Measurements from ENCODE around the gene HRC.

DNA sequence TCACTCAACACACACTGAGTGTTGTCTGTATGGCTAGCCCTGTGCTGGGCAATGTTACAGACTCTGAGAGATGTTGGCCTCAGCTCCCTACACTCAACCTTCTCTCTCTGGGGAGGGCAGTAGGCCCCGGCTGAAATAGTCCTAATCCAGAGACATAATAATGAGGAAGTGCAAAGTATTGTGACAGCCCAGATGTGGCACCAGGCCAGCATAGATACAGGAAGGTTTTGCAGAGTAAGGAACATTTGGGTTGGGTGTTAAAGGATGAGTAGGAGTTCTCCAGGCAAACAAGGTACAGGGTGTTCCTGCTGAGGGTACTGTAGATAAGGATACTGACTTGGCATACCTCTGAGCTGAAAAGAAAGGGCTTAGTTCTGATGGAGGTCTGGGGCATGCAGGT, 38.7 kb downstream of the HRC start:
- TF ChIP-seq, protein P1, sequence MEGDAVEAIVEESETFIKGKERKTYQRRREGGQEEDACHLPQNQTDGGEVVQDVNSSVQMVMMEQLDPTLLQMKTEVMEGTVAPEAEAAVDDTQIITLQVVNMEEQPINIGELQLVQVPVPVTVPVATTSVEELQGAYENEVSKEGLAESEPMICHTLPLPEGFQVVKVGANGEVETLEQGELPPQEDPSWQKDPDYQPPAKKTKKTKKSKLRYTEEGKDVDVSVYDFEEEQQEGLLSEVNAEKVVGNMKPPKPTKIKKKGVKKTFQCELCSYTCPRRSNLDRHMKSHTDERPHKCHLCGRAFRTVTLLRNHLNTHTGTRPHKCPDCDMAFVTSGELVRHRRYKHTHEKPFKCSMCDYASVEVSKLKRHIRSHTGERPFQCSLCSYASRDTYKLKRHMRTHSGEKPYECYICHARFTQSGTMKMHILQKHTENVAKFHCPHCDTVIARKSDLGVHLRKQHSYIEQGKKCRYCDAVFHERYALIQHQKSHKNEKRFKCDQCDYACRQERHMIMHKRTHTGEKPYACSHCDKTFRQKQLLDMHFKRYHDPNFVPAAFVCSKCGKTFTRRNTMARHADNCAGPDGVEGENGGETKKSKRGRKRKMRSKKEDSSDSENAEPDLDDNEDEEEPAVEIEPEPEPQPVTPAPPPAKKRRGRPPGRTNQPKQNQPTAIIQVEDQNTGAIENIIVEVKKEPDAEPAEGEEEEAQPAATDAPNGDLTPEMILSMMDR (IDR thresholded peaks at IDR 0.05; ENCODE audit: extremely low read depth in 1 of 2, insufficient read depth in 1 of 2, low read depth in 1 of 2, low read length in 2 of 2), result no peak
- no peak for TF ChIP-seq POLR2A (IDR thresholded peaks at IDR 0.05; ENCODE audit: low read depth, low read length)

Measured in endothelial cell of umbilical vein (primary cell).